IPS-15b (cell line): ENCODE measurements around the gene TRMT44.
A peak's percentile ranks its signal among the peaks of the same experiment; 100 is the strongest.

Experiments
- H3K27me3 ChIP-seq: one replicate; pipeline ENCODE4 v1.6.1; 2013; ENCODE audit warnings: low read length; ENCODE audit not compliant: control insufficient read depth, insufficient read depth
- H3K36me3 ChIP-seq: one replicate; pipeline ENCODE4 v1.6.1; 2013; ENCODE audit warnings: low read length; ENCODE audit not compliant: control insufficient read depth, insufficient read depth
- H3K4me1 ChIP-seq: one replicate; pipeline ENCODE4 v1.6.1; 2013; ENCODE audit warnings: mild to moderate bottlenecking, low read length; ENCODE audit not compliant: control insufficient read depth, insufficient read depth
- H3K4me3 ChIP-seq: one replicate; pipeline ENCODE4 v1.5.1; 2013; ENCODE audit warnings: low read depth, low read length
- H3K9ac ChIP-seq: one replicate; pipeline ENCODE4 v1.6.1; 2013; ENCODE audit warnings: low read depth, mild to moderate bottlenecking, low read length
- H3K9me3 ChIP-seq: one replicate; pipeline ENCODE4 v1.6.1; 2013; ENCODE audit warnings: mild to moderate bottlenecking, low read length; ENCODE audit not compliant: control insufficient read depth, insufficient read depth

The TRMT44 gene, protein sequence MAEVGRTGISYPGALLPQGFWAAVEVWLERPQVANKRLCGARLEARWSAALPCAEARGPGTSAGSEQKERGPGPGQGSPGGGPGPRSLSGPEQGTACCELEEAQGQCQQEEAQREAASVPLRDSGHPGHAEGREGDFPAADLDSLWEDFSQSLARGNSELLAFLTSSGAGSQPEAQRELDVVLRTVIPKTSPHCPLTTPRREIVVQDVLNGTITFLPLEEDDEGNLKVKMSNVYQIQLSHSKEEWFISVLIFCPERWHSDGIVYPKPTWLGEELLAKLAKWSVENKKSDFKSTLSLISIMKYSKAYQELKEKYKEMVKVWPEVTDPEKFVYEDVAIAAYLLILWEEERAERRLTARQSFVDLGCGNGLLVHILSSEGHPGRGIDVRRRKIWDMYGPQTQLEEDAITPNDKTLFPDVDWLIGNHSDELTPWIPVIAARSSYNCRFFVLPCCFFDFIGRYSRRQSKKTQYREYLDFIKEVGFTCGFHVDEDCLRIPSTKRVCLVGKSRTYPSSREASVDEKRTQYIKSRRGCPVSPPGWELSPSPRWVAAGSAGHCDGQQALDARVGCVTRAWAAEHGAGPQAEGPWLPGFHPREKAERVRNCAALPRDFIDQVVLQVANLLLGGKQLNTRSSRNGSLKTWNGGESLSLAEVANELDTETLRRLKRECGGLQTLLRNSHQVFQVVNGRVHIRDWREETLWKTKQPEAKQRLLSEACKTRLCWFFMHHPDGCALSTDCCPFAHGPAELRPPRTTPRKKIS

DNA sequence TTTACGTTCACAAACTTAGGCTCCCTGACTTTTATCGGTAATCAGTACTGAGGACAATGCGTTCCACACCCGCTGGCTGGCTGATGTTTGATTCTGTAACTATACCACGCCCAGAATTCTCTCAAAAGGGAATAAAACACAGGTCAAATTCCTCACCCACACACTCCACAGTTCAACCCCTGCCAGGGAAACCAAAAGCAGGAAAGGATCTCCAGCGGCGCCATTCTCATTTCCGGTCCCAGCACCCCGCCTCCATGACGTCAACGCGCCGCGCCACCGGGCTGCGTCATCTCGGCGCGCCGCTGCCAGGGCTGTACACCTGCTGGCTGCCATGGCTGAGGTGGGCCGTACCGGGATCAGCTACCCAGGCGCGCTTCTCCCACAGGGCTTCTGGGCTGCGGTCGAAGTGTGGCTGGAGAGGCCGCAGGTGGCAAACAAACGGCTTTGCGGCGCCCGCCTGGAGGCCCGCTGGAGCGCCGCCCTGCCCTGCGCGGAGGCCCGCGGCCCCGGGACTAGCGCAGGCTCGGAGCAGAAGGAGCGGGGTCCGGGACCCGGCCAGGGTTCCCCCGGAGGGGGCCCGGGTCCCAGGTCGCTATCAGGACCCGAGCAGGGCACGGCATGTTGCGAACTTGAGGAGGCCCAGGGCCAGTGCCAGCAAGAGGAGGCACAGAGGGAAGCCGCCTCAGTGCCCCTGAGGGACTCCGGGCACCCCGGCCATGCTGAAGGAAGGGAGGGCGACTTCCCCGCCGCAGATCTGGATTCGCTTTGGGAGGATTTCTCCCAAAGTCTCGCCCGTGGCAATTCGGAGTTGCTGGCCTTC is at the start of gene TRMT44, which contains the start of gene ACOX3:
TSS of gene TRMT44 (plus strand) at position 286 of the 820 bp plus-strand sequence. CDS start at position 332, 46 bp downstream.
TSS of gene ACOX3 (minus strand) at position 232 of the 820 bp plus-strand sequence. CDS start 24,202 bp downstream, outside the sequence.
- Histone ChIP-seq H3K9me3 (no peaks in the 10 kb centered on the region), H3K36me3 (no peaks in the 10 kb centered on the region), H3K4me1 (peaks cover 3% of the 10 kb centered on the region), H3K4me3 (peak within 1 kb of the TSS; percentile 82), H3K27me3 (no peaks in the 10 kb centered on the region), H3K9ac (peak within 1 kb of the TSS; percentile 70)

DNA sequence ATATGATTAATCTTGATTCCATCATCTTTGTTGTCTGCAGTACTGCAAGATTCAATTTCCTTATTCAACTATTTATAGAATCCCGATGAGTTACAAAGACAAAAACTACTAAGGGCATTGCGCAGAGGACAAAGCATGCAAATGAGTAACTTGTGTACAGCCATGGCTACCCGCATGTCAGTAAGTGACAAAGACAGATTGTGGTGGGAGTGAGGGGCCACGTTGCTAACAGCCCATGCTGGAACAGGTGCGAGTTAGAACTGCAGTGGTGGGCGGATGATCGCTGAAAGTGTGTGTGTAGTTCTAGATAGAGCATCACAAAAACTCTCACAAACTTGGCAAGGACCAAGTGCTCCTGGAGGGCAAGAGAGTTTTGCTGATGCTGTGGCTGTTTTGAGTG is 49.5 kb upstream of the TRMT44 start:
- Histone ChIP-seq H3K9me3 (no peaks in the 10 kb centered on the region), H3K36me3 (peaks cover 3% of the 10 kb centered on the region)

DNA sequence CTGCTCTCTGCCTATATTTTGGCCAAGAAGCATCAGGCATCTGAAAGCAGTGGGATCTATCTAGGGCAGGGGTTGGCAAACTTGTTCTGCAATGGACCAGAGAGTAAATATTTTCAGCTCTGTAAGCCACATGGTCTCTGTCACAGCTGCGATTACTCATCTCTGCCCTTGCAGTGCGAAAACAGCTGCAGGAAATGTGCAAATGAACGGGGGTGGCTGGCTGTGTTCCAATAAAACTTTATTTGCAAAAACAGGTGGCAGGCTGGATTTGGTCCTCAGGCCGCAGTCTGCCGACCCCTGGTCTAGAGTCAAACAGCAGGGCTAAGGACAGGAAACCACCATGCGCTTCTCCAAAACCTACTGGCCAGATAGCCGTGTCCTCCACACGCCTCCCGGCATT is 48.6 kb upstream of the TRMT44 start:
- H3K4me3 ChIP-seq: no peak overlapping the region
- no peaks in the 10 kb centered on the region for H3K4me1 ChIP-seq
- H3K27me3 ChIP-seq: no peaks in the 10 kb centered on the region
- H3K9ac ChIP-seq: no peak overlapping the region
- H3K36me3 ChIP-seq: peaks cover 3% of the 10 kb centered on the region
- H3K9me3 ChIP-seq: no peaks in the 10 kb centered on the region

More for the DNA sequence above, 49.5 kb upstream of the TRMT44 start:
- H3K4me1 ChIP-seq: no peaks in the 10 kb centered on the region
- H3K27me3 ChIP-seq: no peaks in the 10 kb centered on the region
- no peak overlapping the region for H3K9ac ChIP-seq
- H3K4me3 ChIP-seq: no peak overlapping the region

DNA sequence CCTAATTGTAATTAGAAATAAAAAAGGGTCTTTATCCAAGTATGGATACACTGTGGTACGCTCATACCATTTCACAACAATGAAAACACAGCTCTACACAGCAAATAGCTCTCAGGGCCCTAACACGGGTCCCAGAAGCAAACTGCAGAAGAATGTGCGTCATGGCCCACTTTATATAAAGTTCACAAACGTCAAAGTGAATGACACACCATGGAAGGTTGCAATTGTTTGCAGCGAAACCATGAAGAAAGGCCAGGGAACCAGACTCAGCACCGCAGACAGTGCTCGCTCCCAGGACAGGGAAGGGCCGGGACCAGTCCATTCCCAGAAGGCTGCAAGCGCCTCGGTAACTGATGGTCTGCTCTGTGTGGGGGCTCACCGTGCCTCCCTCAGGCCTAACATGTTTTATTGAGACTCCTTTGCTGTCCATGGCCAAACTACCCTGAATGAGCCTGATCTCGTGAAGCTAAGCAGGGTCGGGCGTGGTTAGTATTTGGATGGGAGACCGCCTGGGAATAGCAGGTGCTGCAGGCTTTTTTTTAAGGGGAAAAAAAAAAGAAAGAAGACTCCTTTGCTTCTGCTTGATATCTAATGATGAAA is 47.9 kb upstream of the TRMT44 start:
- Histone ChIP-seq H3K9ac (no peak overlapping the region), H3K4me3 (no peak overlapping the region), H3K4me1 (peaks cover 2% of the 10 kb centered on the region), H3K9me3 (no peaks in the 10 kb centered on the region), H3K36me3 (no peaks in the 10 kb centered on the region), H3K27me3 (no peaks in the 10 kb centered on the region)

DNA sequence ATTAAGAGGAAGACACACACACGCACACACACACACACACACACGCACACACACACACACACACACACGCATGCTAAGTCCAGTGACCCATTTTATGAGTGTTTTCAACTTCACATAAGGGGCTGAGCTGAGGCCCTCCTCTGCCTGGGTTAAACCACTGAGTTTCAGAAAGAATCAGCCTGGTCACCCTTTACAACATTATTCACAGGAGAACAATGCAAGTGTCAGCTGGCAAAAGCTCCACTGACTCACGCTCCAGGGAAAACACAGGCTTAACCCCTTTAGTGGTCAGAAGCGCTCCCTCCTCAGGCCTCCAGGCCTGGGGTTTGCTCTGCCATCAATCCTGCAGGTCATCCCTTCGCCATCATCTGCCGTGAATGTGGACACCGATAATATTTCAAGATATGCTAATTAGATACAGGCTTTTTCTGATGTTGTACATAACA is 47.0 kb upstream of the TRMT44 start:
- Histone ChIP-seq H3K4me3 (no peak overlapping the region), H3K27me3 (no peaks in the 10 kb centered on the region), H3K9ac (no peak overlapping the region), H3K9me3 (no peaks in the 10 kb centered on the region), H3K36me3 (no peaks in the 10 kb centered on the region), H3K4me1 (peaks cover 2% of the 10 kb centered on the region)

DNA sequence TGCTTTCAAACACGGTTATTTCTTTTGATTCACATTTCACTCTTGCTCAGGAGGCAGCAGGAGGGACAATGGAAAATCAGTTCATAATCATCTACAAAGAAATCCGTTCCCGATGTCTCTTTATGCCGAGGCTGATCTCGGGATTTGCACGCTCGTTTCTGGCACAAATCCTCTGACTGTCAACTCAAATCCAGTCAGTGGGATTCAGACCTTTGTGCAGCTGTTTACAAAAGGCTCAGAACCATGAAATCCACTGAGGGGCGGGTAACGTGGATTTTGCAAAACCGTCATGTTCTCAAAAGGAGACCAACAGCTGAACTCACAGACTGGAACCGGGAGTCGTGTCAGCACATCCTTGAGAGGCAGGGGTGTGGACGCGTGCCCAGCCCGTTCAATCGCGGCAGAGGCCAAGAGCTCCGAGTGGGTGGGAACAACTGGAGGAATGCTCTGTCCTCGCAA is 46.5 kb upstream of the TRMT44 start:
- Histone ChIP-seq H3K9me3 (no peaks in the 10 kb centered on the region), H3K27me3 (no peaks in the 10 kb centered on the region), H3K4me3 (no peak overlapping the region), H3K36me3 (no peaks in the 10 kb centered on the region), H3K4me1 (peaks cover 2% of the 10 kb centered on the region), H3K9ac (no peak overlapping the region)

DNA sequence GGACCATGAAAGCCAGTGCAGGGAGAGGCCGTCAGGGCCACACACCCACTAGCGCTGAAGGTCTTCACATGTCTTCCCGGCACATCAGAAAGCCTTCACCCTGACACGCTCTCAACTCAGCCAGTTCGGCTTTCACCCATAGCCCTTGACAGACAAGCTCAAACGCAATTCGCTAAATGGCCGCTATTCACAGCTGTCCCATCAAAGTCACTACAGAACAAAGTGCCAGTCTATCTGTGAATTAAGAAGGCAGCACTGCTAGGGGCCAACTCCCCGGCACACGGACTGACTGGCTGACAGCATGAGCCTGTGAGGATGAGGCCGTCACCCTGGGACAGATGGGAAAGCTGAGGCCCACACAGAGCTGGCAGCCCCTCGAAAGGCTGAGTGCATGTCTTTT is 45.8 kb upstream of the TRMT44 start:
- peaks cover 2% of the 10 kb centered on the region for H3K4me1 ChIP-seq
- no peak overlapping the region for H3K4me3 ChIP-seq
- H3K9ac ChIP-seq: no peak overlapping the region
- no peaks in the 10 kb centered on the region for H3K9me3 ChIP-seq
- no peaks in the 10 kb centered on the region for H3K36me3 ChIP-seq
- no peaks in the 10 kb centered on the region for H3K27me3 ChIP-seq

DNA sequence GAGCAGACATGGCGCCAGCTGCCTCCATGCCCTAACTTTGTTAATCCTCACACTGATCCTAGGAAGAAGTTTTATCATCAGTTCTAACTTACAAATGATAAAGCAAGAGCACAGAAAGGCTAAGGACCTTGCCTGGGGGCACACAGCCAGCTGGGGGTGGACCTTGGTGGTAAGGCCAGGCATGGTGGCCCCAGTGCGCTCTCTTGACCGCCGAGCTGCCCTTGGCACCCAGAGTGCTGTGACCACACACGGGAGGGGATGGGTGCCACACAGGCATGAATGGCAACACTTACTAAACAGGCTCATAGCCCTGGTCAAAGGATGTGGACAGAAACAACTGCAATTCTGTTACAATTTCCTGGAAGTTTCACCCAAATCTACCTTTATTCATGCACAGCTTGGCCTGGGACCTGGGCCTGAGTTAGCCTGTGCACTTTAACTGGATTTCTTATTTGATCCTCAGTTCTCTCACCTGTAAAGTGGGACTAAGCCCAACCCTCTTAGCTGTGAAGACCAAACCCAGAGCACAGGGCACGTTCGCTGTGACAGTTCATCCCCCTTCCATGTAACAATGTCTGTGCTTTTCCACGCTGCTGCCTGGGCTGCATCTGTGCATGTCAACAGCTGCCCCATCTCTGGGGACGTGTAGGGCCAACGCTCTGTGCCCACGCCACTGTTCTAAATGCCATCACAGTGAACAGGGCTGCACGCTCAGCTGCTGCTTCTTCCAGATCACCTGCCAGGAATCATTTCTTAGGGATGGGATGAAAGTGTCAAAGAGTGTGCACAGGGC is 44.9 kb upstream of the TRMT44 start:
- H3K4me1 ChIP-seq: peaks cover 2% of the 10 kb centered on the region
- H3K4me3 ChIP-seq: no peak overlapping the region
- H3K9ac ChIP-seq: no peak overlapping the region
- no peaks in the 10 kb centered on the region for H3K9me3 ChIP-seq
- H3K27me3 ChIP-seq: no peaks in the 10 kb centered on the region
- H3K36me3 ChIP-seq: no peaks in the 10 kb centered on the region

DNA sequence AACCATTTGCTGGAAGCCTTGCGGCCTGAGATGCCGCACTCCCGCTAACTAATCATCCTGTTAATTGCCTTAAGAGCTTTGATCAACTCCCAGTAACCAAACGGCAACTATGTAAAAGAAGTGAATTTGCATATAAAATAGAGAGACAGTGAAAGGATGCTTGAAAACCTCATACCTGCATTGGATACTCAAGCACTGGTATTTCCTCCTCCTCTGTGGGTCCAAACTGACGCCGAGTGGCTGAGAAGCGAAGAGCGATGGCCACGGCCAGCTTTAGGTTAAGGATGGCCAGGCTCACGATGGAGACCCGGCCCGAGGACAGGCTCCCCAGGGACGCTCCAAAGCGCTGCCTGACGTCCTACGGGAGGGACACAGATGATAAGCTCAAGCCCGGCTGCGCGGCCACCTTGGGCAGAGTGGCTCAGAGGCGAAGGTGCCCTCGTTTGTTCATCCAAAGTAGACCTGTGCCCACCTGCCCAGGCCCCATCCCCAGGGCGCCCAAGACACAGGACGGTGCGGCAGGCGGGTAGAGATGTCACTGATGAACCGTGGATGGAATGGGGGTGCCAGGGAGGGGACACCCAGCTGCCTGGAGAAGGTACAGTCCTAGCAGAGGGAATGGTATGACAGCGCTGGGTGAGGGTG is 43.7 kb upstream of the TRMT44 start:
- H3K9ac ChIP-seq: no peak overlapping the region
- H3K4me3 ChIP-seq: no peak overlapping the region
- H3K36me3 ChIP-seq: no peaks in the 10 kb centered on the region

DNA sequence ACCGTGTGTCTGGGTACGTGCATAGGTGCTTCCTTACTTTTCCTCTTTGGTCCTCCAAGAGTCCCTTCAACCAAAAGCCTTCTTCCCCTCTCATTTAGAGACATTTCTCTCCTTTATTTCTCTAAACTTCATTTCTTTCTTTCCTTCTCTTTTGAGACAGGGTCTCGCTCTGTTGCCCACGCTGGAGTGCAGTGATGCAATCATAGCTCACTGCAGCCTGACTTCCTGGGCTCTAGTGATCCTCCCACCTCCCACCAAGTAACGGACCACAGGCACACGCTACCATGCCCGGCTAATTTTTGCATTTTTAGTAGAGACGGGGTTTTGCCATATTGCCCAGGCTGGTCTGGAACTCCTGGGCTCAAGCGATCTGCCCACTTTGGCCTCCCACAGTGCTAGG is 42.2 kb upstream of the TRMT44 start:
- peaks cover 2% of the 10 kb centered on the region for H3K4me1 ChIP-seq
- no peaks in the 10 kb centered on the region for H3K27me3 ChIP-seq
- no peak overlapping the region for H3K9ac ChIP-seq
- H3K9me3 ChIP-seq: no peaks in the 10 kb centered on the region
- H3K4me3 ChIP-seq: no peak overlapping the region
- H3K36me3 ChIP-seq: no peaks in the 10 kb centered on the region

More for the DNA sequence above, 43.7 kb upstream of the TRMT44 start:
- H3K27me3 ChIP-seq: no peaks in the 10 kb centered on the region
- no peaks in the 10 kb centered on the region for H3K9me3 ChIP-seq
- peaks cover 2% of the 10 kb centered on the region for H3K4me1 ChIP-seq
